ENCODE data around the gene RSRC1. TPM values are rescaled to one million over a fixed set of nuclear protein-coding genes. Genes with fewer than 3 reads are reported as not detected.

Gene RSRC1
- total RNA-seq, 1 donor from 2014 or later, result 36.9 TPM

- DNase-seq (ENCODE audit: low read depth, low spot score), result peak; percentile 47
- TF ChIP-seq, protein P1, sequence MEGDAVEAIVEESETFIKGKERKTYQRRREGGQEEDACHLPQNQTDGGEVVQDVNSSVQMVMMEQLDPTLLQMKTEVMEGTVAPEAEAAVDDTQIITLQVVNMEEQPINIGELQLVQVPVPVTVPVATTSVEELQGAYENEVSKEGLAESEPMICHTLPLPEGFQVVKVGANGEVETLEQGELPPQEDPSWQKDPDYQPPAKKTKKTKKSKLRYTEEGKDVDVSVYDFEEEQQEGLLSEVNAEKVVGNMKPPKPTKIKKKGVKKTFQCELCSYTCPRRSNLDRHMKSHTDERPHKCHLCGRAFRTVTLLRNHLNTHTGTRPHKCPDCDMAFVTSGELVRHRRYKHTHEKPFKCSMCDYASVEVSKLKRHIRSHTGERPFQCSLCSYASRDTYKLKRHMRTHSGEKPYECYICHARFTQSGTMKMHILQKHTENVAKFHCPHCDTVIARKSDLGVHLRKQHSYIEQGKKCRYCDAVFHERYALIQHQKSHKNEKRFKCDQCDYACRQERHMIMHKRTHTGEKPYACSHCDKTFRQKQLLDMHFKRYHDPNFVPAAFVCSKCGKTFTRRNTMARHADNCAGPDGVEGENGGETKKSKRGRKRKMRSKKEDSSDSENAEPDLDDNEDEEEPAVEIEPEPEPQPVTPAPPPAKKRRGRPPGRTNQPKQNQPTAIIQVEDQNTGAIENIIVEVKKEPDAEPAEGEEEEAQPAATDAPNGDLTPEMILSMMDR (conservative IDR thresholded peaks at IDR 0.05), result no peak
- Mint-ChIP-seq H3K27me3 (ENCODE audit: low read depth) (peaks cover 100% of the 10 kb centered on the region), H3K4me3 (peak overlapping the region; percentile 84), H3K4me1 (peaks cover 20% of the 10 kb centered on the region), H3K27ac (ENCODE audit: unreplicated experiment) (no peak overlapping the region), H3K36me3 (ENCODE audit: low read depth) (peaks cover 2% of the 10 kb centered on the region), H3K9me3 (no peaks in the 10 kb centered on the region)
Measured at GRCh38 chr3:158097593-158098308, 12.1 kb upstream of the RSRC1 start.

- Mint-ChIP-seq H3K36me3 (ENCODE audit: low read depth) (peaks cover 2% of the 10 kb centered on the region), H3K4me3 (peak overlapping the region; percentile 84), H3K4me1 (peaks cover 25% of the 10 kb centered on the region), H3K9me3 (no peaks in the 10 kb centered on the region), H3K27me3 (ENCODE audit: low read depth) (peaks cover 100% of the 10 kb centered on the region), H3K27ac (ENCODE audit: unreplicated experiment) (no peak overlapping the region)
- no peak for DNase-seq (ENCODE audit: low read depth, low spot score)
- TF ChIP-seq, protein P1 (conservative IDR thresholded peaks at IDR 0.05), result no peak
Measured at GRCh38 chr3:158098309-158098639, 11.6 kb upstream of the RSRC1 start.

GRCh38 chr3:158098834-158099424 is 11.0 kb upstream of the RSRC1 start:
- TF ChIP-seq, protein P1 (conservative IDR thresholded peaks at IDR 0.05), result no peak
- H3K36me3 Mint-ChIP-seq (ENCODE audit: low read depth), result peaks cover 2% of the 10 kb centered on the region
- H3K4me3 Mint-ChIP-seq, result peak overlapping the region; percentile 24
- H3K4me1 Mint-ChIP-seq, result peaks cover 29% of the 10 kb centered on the region
- DNase-seq (ENCODE audit: low read depth, low spot score), result no peak
- H3K27ac Mint-ChIP-seq (ENCODE audit: unreplicated experiment), result no peak overlapping the region
- H3K9me3 Mint-ChIP-seq, result no peaks in the 10 kb centered on the region
- peaks cover 100% of the 10 kb centered on the region for H3K27me3 Mint-ChIP-seq (ENCODE audit: low read depth)

GRCh38 chr3:158100681-158101080 is 9.2 kb upstream of the RSRC1 start:
- no peak for DNase-seq (ENCODE audit: low read depth, low spot score)
- Mint-ChIP-seq H3K4me3 (no peak overlapping the region), H3K9me3 (no peaks in the 10 kb centered on the region), H3K36me3 (ENCODE audit: low read depth) (peaks cover 2% of the 10 kb centered on the region), H3K4me1 (peaks cover 33% of the 10 kb centered on the region), H3K27me3 (ENCODE audit: low read depth) (peaks cover 100% of the 10 kb centered on the region), H3K27ac (ENCODE audit: unreplicated experiment) (no peak overlapping the region)
- TF ChIP-seq, protein P1 (conservative IDR thresholded peaks at IDR 0.05), result no peak

- no peak for DNase-seq (ENCODE audit: low read depth, low spot score)
- TF ChIP-seq, protein P1 (conservative IDR thresholded peaks at IDR 0.05), result no peak
- peaks cover 40% of the 10 kb centered on the region for H3K4me1 Mint-ChIP-seq
- no peaks in the 10 kb centered on the region for H3K9me3 Mint-ChIP-seq
- peaks cover 2% of the 10 kb centered on the region for H3K36me3 Mint-ChIP-seq (ENCODE audit: low read depth)
- peaks cover 100% of the 10 kb centered on the region for H3K27me3 Mint-ChIP-seq (ENCODE audit: low read depth)
- no peak overlapping the region for H3K27ac Mint-ChIP-seq (ENCODE audit: unreplicated experiment)
- H3K4me3 Mint-ChIP-seq, result peak overlapping the region; percentile 31
Measured at GRCh38 chr3:158101335-158102241, 8.3 kb upstream of the RSRC1 start.

Measured in neural crest cell (in vitro differentiated cells).